WTC11 (cell line): ENCODE data around the gene KCNV2. TPM values are rescaled to one million over a fixed set of nuclear protein-coding genes. Genes with fewer than 3 reads are reported as not detected.

Experiments used
- ATAC-seq: fragments of 200-7000 bp; cut with Tn5 transposase; 2 replicates; pipeline ENCODE4 v1.10.0; 2021; ENCODE audit warnings: mild to moderate bottlenecking, moderate library complexity
- CTCF ChIA-PET: fragments of 300-600 bp; sonication (Branson Sonifier 250); formaldehyde crosslinking; loops from one replicate; lab custom pipeline; 2021; ENCODE audit warnings: antibody characterized with exemption; lab: Charles Lee
- POLR2A ChIA-PET: fragments of 350-600 bp; sonication (Branson Sonifier 250); formaldehyde crosslinking; loops from one replicate; lab custom pipeline; 2021; ENCODE audit warnings: antibody characterized with exemption; lab: Charles Lee
- DNase-seq: peaks from one replicate; pipeline ENCODE4 v3.0.0; 2021; ENCODE audit warnings: low spot score
- H3K27ac Mint-ChIP-seq: 2 replicates; pipeline ENCODE4 v1.8.0; 2021; ENCODE audit warnings: mixed read lengths
- H3K27me3 Mint-ChIP-seq: 2 replicates; pipeline ENCODE4 v1.8.0; 2021; ENCODE audit warnings: low read depth, mild to moderate bottlenecking, moderate library complexity, mixed read lengths
- H3K36me3 Mint-ChIP-seq: 2 replicates; pipeline ENCODE4 v1.8.0; 2021; ENCODE audit warnings: mixed read lengths
- H3K4me1 Mint-ChIP-seq: 2 replicates; pipeline ENCODE4 v1.8.0; 2022; ENCODE audit warnings: mixed read lengths
- H3K4me3 Mint-ChIP-seq: 2 replicates; pipeline ENCODE4 v1.8.0; 2021; ENCODE audit warnings: mild to moderate bottlenecking, moderate library complexity, mixed read lengths
- H3K9me3 Mint-ChIP-seq: 2 replicates; pipeline ENCODE4 v1.8.0; 2021; ENCODE audit warnings: mixed read lengths
- CREB1 ChIP-seq: sonication (generic); formaldehyde crosslinking; IDR thresholded peaks from 2 replicates; pipeline ENCODE4 v1.8.0; 2023; ENCODE audit warnings: mild to moderate bottlenecking, missing genetic modification reagents
- CTCF ChIP-seq: fragments of 200-600 bp; IDR thresholded peaks from 2 replicates; pipeline ENCODE4 v1.8.0; 2022; ENCODE audit warnings: antibody characterized with exemption
- E2F4 ChIP-seq: sonication (generic); formaldehyde crosslinking; IDR thresholded peaks from 2 replicates; pipeline ENCODE4 v1.8.1; 2022; ENCODE audit warnings: low read depth, mild to moderate bottlenecking, moderate library complexity, missing genetic modification reagents, borderline replicate concordance
- ETV6 ChIP-seq: sonication (generic); formaldehyde crosslinking; IDR thresholded peaks from 2 replicates; pipeline ENCODE4 v1.8.1; 2022; ENCODE audit warnings: mild to moderate bottlenecking, missing genetic modification reagents
- FOXK1 ChIP-seq: sonication (generic); formaldehyde crosslinking; IDR thresholded peaks from 2 replicates; pipeline ENCODE4 v1.8.0; 2022; ENCODE audit warnings: mild to moderate bottlenecking, moderate library complexity, missing genetic modification reagents
- FOXP4 ChIP-seq: sonication (generic); formaldehyde crosslinking; IDR thresholded peaks from 2 replicates; pipeline ENCODE4 v1.8.0; 2022; ENCODE audit warnings: mild to moderate bottlenecking, missing genetic modification reagents
- HMGXB4 ChIP-seq: sonication (generic); formaldehyde crosslinking; IDR thresholded peaks from 2 replicates; pipeline ENCODE4 v1.8.1; 2023; ENCODE audit warnings: mild to moderate bottlenecking, moderate library complexity, missing genetic modification reagents
- IRF2 ChIP-seq: sonication (generic); formaldehyde crosslinking; IDR thresholded peaks from 2 replicates; pipeline ENCODE4 v1.8.0; 2022; ENCODE audit warnings: low read depth, missing genetic modification reagents, borderline replicate concordance
- KAT7 ChIP-seq: sonication (generic); formaldehyde crosslinking; IDR thresholded peaks from 2 replicates; pipeline ENCODE4 v1.8.1; 2023; ENCODE audit warnings: missing genetic modification reagents, mild to moderate bottlenecking, borderline replicate concordance
- MLX ChIP-seq: sonication (generic); formaldehyde crosslinking; IDR thresholded peaks from 2 replicates; pipeline ENCODE4 v1.8.1; 2023; ENCODE audit warnings: mild to moderate bottlenecking, missing genetic modification reagents, moderate library complexity
- NR2C2 ChIP-seq: sonication (generic); formaldehyde crosslinking; IDR thresholded peaks from 2 replicates; pipeline ENCODE4 v1.8.0; 2022; ENCODE audit warnings: mild to moderate bottlenecking, missing genetic modification reagents
- NR3C1 ChIP-seq: sonication (generic); formaldehyde crosslinking; conservative IDR thresholded peaks from 2 replicates; pipeline ENCODE4 v1.8.1; 2023; ENCODE audit warnings: low read depth, mild to moderate bottlenecking, missing genetic modification reagents
- TEAD1 ChIP-seq: sonication (generic); formaldehyde crosslinking; IDR thresholded peaks from 2 replicates; pipeline ENCODE4 v1.8.0; 2022; ENCODE audit warnings: mild to moderate bottlenecking, missing genetic modification reagents
- ZMAT4 ChIP-seq: fragments of 250-450 bp; sonication (Bioruptor Pico); IDR thresholded peaks from 2 replicates; pipeline ENCODE4 v1.9.0; 2021; ENCODE audit warnings: mild to moderate bottlenecking
- ZNF263 ChIP-seq: sonication (generic); formaldehyde crosslinking; IDR thresholded peaks from 2 replicates; pipeline ENCODE4 v1.8.1; 2022; ENCODE audit warnings: low read depth, mild to moderate bottlenecking, moderate library complexity, missing genetic modification reagents
- ZNF532 ChIP-seq: fragments of 250-450 bp; sonication (Bioruptor Pico); IDR thresholded peaks from 2 replicates; pipeline ENCODE4 v1.9.0; 2021; ENCODE audit warnings: mild to moderate bottlenecking, borderline replicate concordance
- total RNA-seq: library from RNA; stranded (reverse); gene quantifications from 3 replicates; pipeline ENCODE4 v1.2.3, GENCODE V29; 2021

The KCNV2 gene
- total RNA-seq, 1 experiment from 2014 or later: not detected

- no peak for TF ChIP-seq ZNF263 (CRISPR knock-in tag)
- TF ChIP-seq HMGXB4 (CRISPR knock-in tag): no peak
- no peak for TF ChIP-seq CTCF
- TF ChIP-seq IRF2 (CRISPR knock-in tag): no peak
Observed at GRCh38 chr9:2777454-2777853, 60.1 kb downstream of the KCNV2 start (continued).

- POLR2A ChIA-PET: no interaction called here
- DNase-seq (no peak), ATAC-seq (no peak)
- no peak overlapping the region for H3K4me3 Mint-ChIP-seq
- no peak overlapping the region for H3K27ac Mint-ChIP-seq
- H3K9me3 Mint-ChIP-seq: peaks cover 60% of the 10 kb centered on the region
- TF ChIP-seq FOXK1 (CRISPR knock-in tag): no peak
- TF ChIP-seq ZNF532 (CRISPR knock-in tag): no peak
- TF ChIP-seq NR3C1 (CRISPR knock-in tag): no peak
- TF ChIP-seq NR2C2: no peak
- TF ChIP-seq ETV6: no peak
- no peak for TF ChIP-seq E2F4 (CRISPR knock-in tag)
- TF ChIP-seq FOXP4 (CRISPR knock-in tag): no peak
- TF ChIP-seq ZMAT4 (CRISPR knock-in tag): no peak
- TF ChIP-seq CREB1: no peak
- TF ChIP-seq KAT7 (CRISPR knock-in tag): no peak
- no peak for TF ChIP-seq TEAD1 (CRISPR knock-in tag)
- no peak for TF ChIP-seq MLX (CRISPR knock-in tag)
- TF ChIP-seq, all 79 proteins: peak for 0
- CTCF ChIA-PET: no interaction called here
- Mint-ChIP-seq H3K4me1 (no peaks in the 10 kb centered on the region), H3K27me3 (no peaks in the 10 kb centered on the region), H3K36me3 (peaks cover 100% of the 10 kb centered on the region)
Observed at GRCh38 chr9:2778816-2779215, 61.5 kb downstream of the KCNV2 start.
